Panc1 (cell line): ENCODE data around the gene CRB2.

Experiments used
- POLR2AphosphoS5 ChIP-seq: IDR thresholded peaks from 2 replicates; pipeline ENCODE4 v1.6.1; 2012; ENCODE audit warnings: mild to moderate bottlenecking, low read depth, low read length, moderate library complexity
- TCF7L2 ChIP-seq: IDR thresholded peaks from 2 replicates; pipeline ENCODE4 v1.6.1; 2011; ENCODE audit warnings: mild to moderate bottlenecking, low read depth, low read length, inconsistent platforms
- TF ChIP-seq, protein P1 (sequence below): fragments of 450-650 bp; IDR thresholded peaks from 2 replicates; pipeline ENCODE4 v1.5.1; 2017; ENCODE audit warnings: mild to moderate bottlenecking
- TF ChIP-seq, protein P2 (sequence below), 2 experiments: IDR thresholded peaks; 2 replicates each; pipeline ENCODE4 v1.6.1; 2011 to 2012; ENCODE audit warnings: low read depth in 2 of 2, control low read depth in 1 of 2, low read length in 1 of 2, mild to moderate bottlenecking in 1 of 2, moderate library complexity in 1 of 2; ENCODE audit not compliant: insufficient read depth in 1 of 2

- TF ChIP-seq, protein P1, sequence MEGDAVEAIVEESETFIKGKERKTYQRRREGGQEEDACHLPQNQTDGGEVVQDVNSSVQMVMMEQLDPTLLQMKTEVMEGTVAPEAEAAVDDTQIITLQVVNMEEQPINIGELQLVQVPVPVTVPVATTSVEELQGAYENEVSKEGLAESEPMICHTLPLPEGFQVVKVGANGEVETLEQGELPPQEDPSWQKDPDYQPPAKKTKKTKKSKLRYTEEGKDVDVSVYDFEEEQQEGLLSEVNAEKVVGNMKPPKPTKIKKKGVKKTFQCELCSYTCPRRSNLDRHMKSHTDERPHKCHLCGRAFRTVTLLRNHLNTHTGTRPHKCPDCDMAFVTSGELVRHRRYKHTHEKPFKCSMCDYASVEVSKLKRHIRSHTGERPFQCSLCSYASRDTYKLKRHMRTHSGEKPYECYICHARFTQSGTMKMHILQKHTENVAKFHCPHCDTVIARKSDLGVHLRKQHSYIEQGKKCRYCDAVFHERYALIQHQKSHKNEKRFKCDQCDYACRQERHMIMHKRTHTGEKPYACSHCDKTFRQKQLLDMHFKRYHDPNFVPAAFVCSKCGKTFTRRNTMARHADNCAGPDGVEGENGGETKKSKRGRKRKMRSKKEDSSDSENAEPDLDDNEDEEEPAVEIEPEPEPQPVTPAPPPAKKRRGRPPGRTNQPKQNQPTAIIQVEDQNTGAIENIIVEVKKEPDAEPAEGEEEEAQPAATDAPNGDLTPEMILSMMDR, result no peak
- TF ChIP-seq, protein P2, sequence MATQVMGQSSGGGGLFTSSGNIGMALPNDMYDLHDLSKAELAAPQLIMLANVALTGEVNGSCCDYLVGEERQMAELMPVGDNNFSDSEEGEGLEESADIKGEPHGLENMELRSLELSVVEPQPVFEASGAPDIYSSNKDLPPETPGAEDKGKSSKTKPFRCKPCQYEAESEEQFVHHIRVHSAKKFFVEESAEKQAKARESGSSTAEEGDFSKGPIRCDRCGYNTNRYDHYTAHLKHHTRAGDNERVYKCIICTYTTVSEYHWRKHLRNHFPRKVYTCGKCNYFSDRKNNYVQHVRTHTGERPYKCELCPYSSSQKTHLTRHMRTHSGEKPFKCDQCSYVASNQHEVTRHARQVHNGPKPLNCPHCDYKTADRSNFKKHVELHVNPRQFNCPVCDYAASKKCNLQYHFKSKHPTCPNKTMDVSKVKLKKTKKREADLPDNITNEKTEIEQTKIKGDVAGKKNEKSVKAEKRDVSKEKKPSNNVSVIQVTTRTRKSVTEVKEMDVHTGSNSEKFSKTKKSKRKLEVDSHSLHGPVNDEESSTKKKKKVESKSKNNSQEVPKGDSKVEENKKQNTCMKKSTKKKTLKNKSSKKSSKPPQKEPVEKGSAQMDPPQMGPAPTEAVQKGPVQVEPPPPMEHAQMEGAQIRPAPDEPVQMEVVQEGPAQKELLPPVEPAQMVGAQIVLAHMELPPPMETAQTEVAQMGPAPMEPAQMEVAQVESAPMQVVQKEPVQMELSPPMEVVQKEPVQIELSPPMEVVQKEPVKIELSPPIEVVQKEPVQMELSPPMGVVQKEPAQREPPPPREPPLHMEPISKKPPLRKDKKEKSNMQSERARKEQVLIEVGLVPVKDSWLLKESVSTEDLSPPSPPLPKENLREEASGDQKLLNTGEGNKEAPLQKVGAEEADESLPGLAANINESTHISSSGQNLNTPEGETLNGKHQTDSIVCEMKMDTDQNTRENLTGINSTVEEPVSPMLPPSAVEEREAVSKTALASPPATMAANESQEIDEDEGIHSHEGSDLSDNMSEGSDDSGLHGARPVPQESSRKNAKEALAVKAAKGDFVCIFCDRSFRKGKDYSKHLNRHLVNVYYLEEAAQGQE (IDR thresholded peaks at IDR 0.05; ENCODE audit: insufficient read depth in 1 of 2, low read depth in 2 of 2, low read length in 1 of 2), result no peak
- no peak for TF ChIP-seq POLR2AphosphoS5
- no peak for TF ChIP-seq TCF7L2
Measured at GRCh38 chr9:123349033-123349432, 7.0 kb upstream of the CRB2 start.
